AG08396 (cell line): ENCODE results near the gene TMED4.
A peak's percentile ranks its signal among the peaks of the same experiment; 100 is the strongest.
"Not testable (repeated sequence)": the region's sequence is repeated elsewhere in the genome, so short reads cannot be mapped to it uniquely, and the experiment has no call there.

Experiments used
- DNase-seq: peaks from one replicate; pipeline ENCODE4 v3.0.0; 2012; ENCODE audit warnings: low spot score, mixed read lengths

Gene TMED4

GRCh38 chr7:44607141-44608068 is 25.4 kb upstream of the TMED4 start:
- DNase-seq: no peak

- DNase-seq: peak; percentile 100
Measured at GRCh38 chr7:44606341-44607140, 24.5 kb upstream of the TMED4 start, which contains the start of gene OGDH. Gene OGDH (plus strand): TSS chr7:44606627. CDS start chr7:44624344, 17,717 bp downstream.

GRCh38 chr7:44604941-44605340 is 22.9 kb upstream of the TMED4 start:
- no peak for DNase-seq

- no peak for DNase-seq
Measured at GRCh38 chr7:44603193-44603592, 21.2 kb upstream of the TMED4 start.

- DNase-seq: no peak
Measured at GRCh38 chr7:44602576-44602910, 20.5 kb upstream of the TMED4 start.

GRCh38 chr7:44599222-44599621 is 17.2 kb upstream of the TMED4 start:
- no peak for DNase-seq

- DNase-seq: not testable (repeated sequence)
Measured at GRCh38 chr7:44597181-44597580, 15.2 kb upstream of the TMED4 start.

GRCh38 chr7:44595934-44596635 is 14.1 kb upstream of the TMED4 start:
- DNase-seq: no peak

- no peak for DNase-seq
Measured at GRCh38 chr7:44590910-44591309, 8.9 kb upstream of the TMED4 start.

- DNase-seq: no peak
Measured at GRCh38 chr7:44587843-44588711, 6.0 kb upstream of the TMED4 start.

- DNase-seq: no peak
Measured at GRCh38 chr7:44583146-44583865, 1.3 kb upstream of the TMED4 start.

GRCh38 chr7:44580945-44581878 is 819 bp downstream of the TMED4 start:
- DNase-seq: no peak

GRCh38 chr7:44576228-44576627 is 5.8 kb downstream of the TMED4 start:
- DNase-seq: no peak

- DNase-seq: no peak
Measured at GRCh38 chr7:44575054-44575453, 7.0 kb downstream of the TMED4 start.

GRCh38 chr7:44574287-44574872 is 7.7 kb downstream of the TMED4 start:
- no peak for DNase-seq

GRCh38 chr7:44573464-44574286 is 8.4 kb downstream of the TMED4 start, which contains the start of gene DDX56:
Gene DDX56 (minus strand): TSS chr7:44573908. CDS start chr7:44573895, 13 bp downstream.
- peak; percentile 94 for DNase-seq

- DNase-seq: no peak
Measured at GRCh38 chr7:44572771-44573170, 9.3 kb downstream of the TMED4 start.

GRCh38 chr7:44569959-44570358 is 12.1 kb downstream of the TMED4 start:
- no peak for DNase-seq
